Activated CD4-positive, alpha-beta memory T cell treated with anti-CD3 and anti-CD28 coated beads for 36 hours (primary cell): ENCODE results near the gene RERE. TPM values are rescaled to one million over a fixed set of nuclear protein-coding genes. Genes with fewer than 3 reads are reported as not detected.

Experiments
- CTCF ChIA-PET: fragments of 350-600 bp; sonication (Branson Sonifier 250); formaldehyde crosslinking; loops from one replicate; lab custom pipeline; 2021; ENCODE audit warnings: antibody characterized with exemption, inconsistent platforms; lab: Charles Lee
- POLR2A ChIA-PET: fragments of 350-600 bp; sonication (Branson Sonifier 250); formaldehyde crosslinking; loops from one replicate; lab custom pipeline; 2021; ENCODE audit warnings: antibody characterized with exemption; lab: Charles Lee
- DNase-seq: peaks from one replicate; pipeline ENCODE4 v3.0.0-alpha.2; 2020
- H3K27ac Mint-ChIP-seq: one replicate; pipeline ENCODE4 v1.8.0; 2021; ENCODE audit warnings: mixed read lengths
- H3K27me3 Mint-ChIP-seq: one replicate; pipeline ENCODE4 v1.8.0; 2021; ENCODE audit warnings: mixed read lengths
- H3K36me3 Mint-ChIP-seq: one replicate; pipeline ENCODE4 v1.8.0; 2021; ENCODE audit warnings: mixed read lengths
- H3K4me1 Mint-ChIP-seq: one replicate; pipeline ENCODE4 v1.8.0; 2021; ENCODE audit warnings: low read depth, mixed read lengths
- H3K4me3 Mint-ChIP-seq: one replicate; pipeline ENCODE4 v1.8.0; 2021; ENCODE audit warnings: mild to moderate bottlenecking, mixed read lengths
- H3K9me3 Mint-ChIP-seq: one replicate; pipeline ENCODE4 v1.8.0; 2021; ENCODE audit warnings: mixed read lengths
- intact Hi-C: fragments of 100-400 bp; cut with micrococcal nuclease; formaldehyde crosslinking; loops from one replicate; pipeline ENCODE4 v1.15.1; 2023
- total RNA-seq, 2 experiments: library from RNA; stranded (reverse); gene quantifications; one replicate each; pipeline ENCODE4 v1.2.3, GENCODE V29; 2021

RERE gene
- total RNA-seq, 2 experiments from 2014 or later = 45.0 to 50.5 TPM

GRCh38 chr1:8671306-8671917 lies 146.0 kb downstream of the RERE start:
- ChIA-PET CTCF (interaction anchor here (0.6 to 6.8 kb wide), 27 partner anchors 8 to 211 kb away, joined by 3 to 89 read pairs (median 6); no protein-coding TSS in a partner anchor), POLR2A (no interaction called here)
- Mint-ChIP-seq H3K9me3 (no peaks in the 10 kb centered on the region), H3K27ac (no peak overlapping the region), H3K36me3 (no peaks in the 10 kb centered on the region), H3K4me1 (peaks cover 43% of the 10 kb centered on the region), H3K27me3 (no peaks in the 10 kb centered on the region), H3K4me3 (no peak overlapping the region)
- DNase-seq = no peak
- intact Hi-C loops = loop anchor here (2.0 kb wide), 2 partner anchors 29 to 69 kb away; no protein-coding TSS in a partner anchor

DNA sequence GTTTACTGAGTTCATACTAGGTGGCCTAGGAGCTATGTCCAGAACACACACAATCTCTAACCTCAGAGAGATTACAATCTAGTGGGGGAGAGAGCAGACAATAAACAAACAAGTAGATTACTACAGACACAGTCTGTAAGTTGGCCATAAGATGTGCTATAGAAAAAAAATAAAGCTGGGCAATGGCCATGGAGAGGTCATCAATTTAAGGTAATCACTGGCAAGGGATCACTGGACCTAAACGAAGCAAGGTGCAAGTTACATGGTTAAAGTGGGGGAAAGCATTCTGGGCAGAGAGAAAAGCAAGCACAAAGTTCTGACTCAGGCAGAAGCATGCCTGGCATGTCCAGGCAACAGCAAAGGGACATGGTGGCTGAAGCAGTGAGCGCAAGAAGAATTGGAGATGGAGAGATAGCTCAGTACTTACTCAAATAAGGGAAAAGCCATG lies 147.0 kb downstream of the RERE start:
- CTCF ChIA-PET = interaction anchor here (0.7 to 6.8 kb wide), 18 partner anchors 9 to 179 kb away, joined by 3 to 89 read pairs (median 6); no protein-coding TSS in a partner anchor
- H3K4me3 Mint-ChIP-seq = no peak overlapping the region
- intact Hi-C loops = loop anchor here (1.0 to 2.0 kb wide), 3 partner anchors 30 to 109 kb away; no protein-coding TSS in a partner anchor
- peaks cover 38% of the 10 kb centered on the region for H3K4me1 Mint-ChIP-seq
- no peaks in the 10 kb centered on the region for H3K36me3 Mint-ChIP-seq
- POLR2A ChIA-PET = interaction anchor here (1.2 to 1.4 kb wide), 2 partner anchors 31 to 145 kb away, joined by 4 to 5 read pairs; no protein-coding TSS in a partner anchor
- no peaks in the 10 kb centered on the region for H3K9me3 Mint-ChIP-seq
- H3K27me3 Mint-ChIP-seq = no peaks in the 10 kb centered on the region
- H3K27ac Mint-ChIP-seq = peak overlapping the region; percentile 18
- no peak for DNase-seq

DNA sequence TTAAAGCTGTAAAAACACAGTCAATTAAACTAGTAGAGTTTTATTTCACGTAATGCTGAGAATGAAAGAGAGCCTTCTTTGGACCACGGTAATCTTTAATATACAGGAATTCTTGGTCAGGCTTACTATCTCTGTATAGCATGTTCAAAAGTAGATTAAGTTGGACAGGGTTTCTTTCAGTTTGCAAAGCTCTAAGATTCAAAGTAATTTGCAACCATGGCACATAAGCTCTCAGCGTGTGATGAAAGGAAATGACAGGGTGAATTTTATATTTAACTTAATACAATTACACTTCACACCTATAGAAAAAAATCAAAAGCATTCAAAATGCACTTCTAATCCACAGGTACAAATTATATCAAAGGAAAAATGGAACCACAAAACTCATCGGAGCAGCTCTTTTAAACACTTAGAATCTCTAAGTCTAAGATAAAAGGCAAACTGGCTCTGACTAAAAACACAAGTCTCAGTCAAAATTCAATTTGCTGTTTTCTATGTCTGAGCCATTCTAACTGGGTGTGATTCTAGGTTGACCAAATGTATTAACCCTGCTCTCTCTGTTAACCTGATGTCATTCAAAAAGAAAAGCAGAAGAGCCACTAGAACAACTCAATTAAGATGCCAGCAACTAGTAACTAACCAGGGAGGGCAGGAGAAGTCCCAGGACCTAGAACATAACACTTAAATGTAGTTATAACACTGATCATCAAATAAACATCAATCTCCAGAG lies 147.7 kb downstream of the RERE start:
- POLR2A ChIA-PET = interaction anchor here (0.8 to 1.4 kb wide), 4 partner anchors 20 to 144 kb away, joined by 3 to 5 read pairs (median 4); no protein-coding TSS in a partner anchor
- CTCF ChIA-PET = interaction anchor here (0.7 to 6.8 kb wide), 14 partner anchors 10 to 179 kb away, joined by 3 to 89 read pairs (median 4); no protein-coding TSS in a partner anchor
- DNase-seq = no peak
- no peaks in the 10 kb centered on the region for H3K27me3 Mint-ChIP-seq
- H3K4me3 Mint-ChIP-seq = peak overlapping the region; percentile 27
- H3K4me1 Mint-ChIP-seq = peaks cover 34% of the 10 kb centered on the region
- H3K36me3 Mint-ChIP-seq = no peaks in the 10 kb centered on the region
- peak overlapping the region; percentile 20 for H3K27ac Mint-ChIP-seq
- no peaks in the 10 kb centered on the region for H3K9me3 Mint-ChIP-seq
- intact Hi-C loops = loop anchor here (1.0 to 2.0 kb wide), 3 partner anchors 31 to 108 kb away; no protein-coding TSS in a partner anchor

GRCh38 chr1:8667869-8668594 lies 149.4 kb downstream of the RERE start:
- H3K27ac Mint-ChIP-seq = no peak overlapping the region
- no peak overlapping the region for H3K4me3 Mint-ChIP-seq
- no peaks in the 10 kb centered on the region for H3K36me3 Mint-ChIP-seq
- DNase-seq = no peak
- ChIA-PET POLR2A (no interaction called here), CTCF (interaction anchor here (1.2 kb wide), 1 partner anchor 107 kb away, joined by 4 read pairs; no protein-coding TSS in a partner anchor)
- H3K4me1 Mint-ChIP-seq = peaks cover 34% of the 10 kb centered on the region
- no peaks in the 10 kb centered on the region for H3K9me3 Mint-ChIP-seq
- H3K27me3 Mint-ChIP-seq = no peaks in the 10 kb centered on the region
- intact Hi-C loops = no loop called here

- no peaks in the 10 kb centered on the region for H3K36me3 Mint-ChIP-seq
- no peak overlapping the region for H3K4me3 Mint-ChIP-seq
- POLR2A ChIA-PET = interaction anchor here (0.9 to 1.6 kb wide), 3 partner anchors 15 to 151 kb away, joined by 3 read pairs; partner anchors contain the start of gene RERE
- DNase-seq = no peak
- peaks cover 31% of the 10 kb centered on the region for H3K4me1 Mint-ChIP-seq
- H3K9me3 Mint-ChIP-seq = no peaks in the 10 kb centered on the region
- CTCF ChIA-PET = interaction anchor here (1.9 kb wide), 1 partner anchor 105 kb away, joined by 9 read pairs; no protein-coding TSS in a partner anchor
- H3K27me3 Mint-ChIP-seq = no peaks in the 10 kb centered on the region
- no peak overlapping the region for H3K27ac Mint-ChIP-seq
- intact Hi-C loops = no loop called here
Measured at GRCh38 chr1:8666389-8667167, 150.9 kb downstream of the RERE start.

DNA sequence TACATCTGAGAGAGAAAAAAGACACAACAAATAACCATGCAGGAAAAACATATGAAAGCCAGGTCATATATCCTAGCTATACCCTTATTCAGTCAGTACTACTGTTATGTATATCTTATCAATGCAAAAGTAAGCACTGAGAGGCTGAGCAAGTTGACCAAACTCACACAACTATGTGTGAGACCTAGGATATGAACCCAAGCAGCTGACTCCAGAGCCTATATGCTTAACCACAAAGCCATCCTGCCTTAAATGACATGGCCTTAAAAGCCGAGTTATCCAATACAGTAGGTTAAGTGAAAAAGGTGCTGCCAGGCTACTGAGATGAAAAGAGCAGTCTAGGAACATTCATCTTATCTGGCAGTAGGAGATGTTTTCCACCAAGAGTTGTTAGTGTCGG lies 151.6 kb downstream of the RERE start:
- Mint-ChIP-seq H3K36me3 (no peaks in the 10 kb centered on the region), H3K4me3 (no peak overlapping the region), H3K9me3 (no peaks in the 10 kb centered on the region), H3K27me3 (no peaks in the 10 kb centered on the region), H3K4me1 (peaks cover 26% of the 10 kb centered on the region), H3K27ac (no peak overlapping the region)
- CTCF ChIA-PET = interaction anchor here (1.9 kb wide), 1 partner anchor 104 kb away, joined by 9 read pairs; no protein-coding TSS in a partner anchor
- POLR2A ChIA-PET = interaction anchor here (1.2 to 1.6 kb wide), 2 partner anchors 32 to 152 kb away, joined by 3 read pairs; partner anchors contain the start of gene RERE
- intact Hi-C loops = no loop called here
- DNase-seq = no peak

DNA sequence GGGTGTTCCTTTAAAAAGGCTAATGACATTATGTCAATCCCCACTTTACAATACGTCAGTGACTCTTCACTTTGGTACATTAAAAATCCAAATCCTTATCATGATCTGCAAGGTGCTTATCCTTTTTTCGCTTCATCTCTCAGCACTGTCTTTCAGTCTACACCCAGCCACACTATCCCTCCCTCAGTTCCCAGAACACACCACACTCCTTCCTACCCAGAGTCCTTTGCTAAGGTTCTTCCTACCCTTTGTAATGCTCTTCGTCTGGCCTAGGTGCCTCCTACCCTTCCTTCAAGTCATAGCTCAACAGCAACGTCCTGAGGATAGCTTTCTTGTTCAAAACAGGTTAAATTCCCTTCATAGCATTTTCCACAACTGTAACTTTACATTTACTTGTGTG lies 152.6 kb downstream of the RERE start:
- ChIA-PET CTCF (no interaction called here), POLR2A (no interaction called here)
- no peaks in the 10 kb centered on the region for H3K27me3 Mint-ChIP-seq
- no peak overlapping the region for H3K4me3 Mint-ChIP-seq
- peaks cover 16% of the 10 kb centered on the region for H3K4me1 Mint-ChIP-seq
- H3K36me3 Mint-ChIP-seq = no peaks in the 10 kb centered on the region
- DNase-seq = no peak
- intact Hi-C loops = loop anchor here (5.0 kb wide), 3 partner anchors 152 to 268 kb away; partner anchors contain the start of gene RERE
- H3K27ac Mint-ChIP-seq = no peak overlapping the region
- H3K9me3 Mint-ChIP-seq = no peaks in the 10 kb centered on the region

DNA sequence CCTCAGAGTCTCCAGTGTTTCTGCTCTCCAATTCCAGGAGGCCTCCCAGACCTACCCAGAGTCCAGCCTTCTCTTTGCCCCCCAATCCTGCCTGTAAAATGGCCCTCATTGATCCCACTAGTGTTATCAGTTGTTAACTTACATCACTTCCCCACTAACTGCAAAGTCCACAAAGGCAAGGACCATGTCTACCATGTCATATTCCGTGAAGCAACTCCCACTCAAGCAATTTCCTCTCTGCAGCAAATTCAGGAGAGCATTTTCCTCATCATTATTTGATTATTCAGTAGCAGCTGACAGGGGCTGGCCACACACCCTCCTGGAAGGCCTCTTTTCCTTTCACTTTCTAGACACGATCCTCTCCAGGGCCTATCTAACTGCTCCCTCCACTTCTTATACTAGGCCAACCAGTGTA lies 153.5 kb downstream of the RERE start:
- H3K27me3 Mint-ChIP-seq = no peaks in the 10 kb centered on the region
- no peak overlapping the region for H3K27ac Mint-ChIP-seq
- no peaks in the 10 kb centered on the region for H3K36me3 Mint-ChIP-seq
- no peak overlapping the region for H3K4me3 Mint-ChIP-seq
- CTCF ChIA-PET = interaction anchor here (1.1 kb wide), 1 partner anchor 62 kb away, joined by 3 read pairs; no protein-coding TSS in a partner anchor
- peak; percentile 18 for DNase-seq
- H3K4me1 Mint-ChIP-seq = peaks cover 9% of the 10 kb centered on the region
- intact Hi-C loops = loop anchor here (5.0 kb wide), 3 partner anchors 153 to 267 kb away; partner anchors contain the start of gene RERE
- no peaks in the 10 kb centered on the region for H3K9me3 Mint-ChIP-seq
- POLR2A ChIA-PET = no interaction called here

DNA sequence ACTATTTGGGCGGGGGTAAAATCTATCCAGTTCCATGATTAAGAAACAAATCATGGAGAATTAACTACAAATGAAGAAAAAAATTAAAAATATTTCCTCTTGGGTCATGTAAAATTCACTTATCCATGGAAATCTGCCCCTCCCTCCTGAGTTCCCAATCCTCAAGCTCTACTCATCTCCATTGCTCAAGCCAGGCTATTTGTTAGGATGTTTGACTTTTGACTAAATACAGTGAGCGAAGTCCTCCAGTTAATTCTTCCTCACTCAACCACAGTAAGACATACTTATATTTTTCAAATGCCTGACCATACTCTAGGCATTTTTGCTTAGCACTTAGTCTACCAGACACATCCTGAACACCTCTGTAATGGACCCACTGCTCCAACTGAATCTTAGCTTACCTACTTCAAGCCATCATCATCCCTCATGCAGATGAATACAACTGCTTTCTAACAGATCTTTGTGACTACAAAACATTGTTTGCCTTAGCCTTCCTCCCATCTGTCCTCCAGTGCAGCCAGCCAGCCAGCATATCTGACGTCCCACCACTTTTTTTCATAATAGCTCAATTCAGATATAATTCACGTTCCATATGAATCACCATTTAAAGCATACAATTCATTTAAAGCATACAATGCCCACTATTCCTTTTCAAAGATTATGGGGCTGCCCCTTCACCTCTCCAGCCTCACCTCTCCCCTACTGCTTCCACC lies 154.2 kb downstream of the RERE start:
- CTCF ChIA-PET = interaction anchor here (1.1 to 2.1 kb wide), 4 partner anchors 9 to 102 kb away, joined by 3 to 11 read pairs (median 4); no protein-coding TSS in a partner anchor
- H3K4me1 Mint-ChIP-seq = peaks cover 4% of the 10 kb centered on the region
- H3K4me3 Mint-ChIP-seq = no peak overlapping the region
- no peaks in the 10 kb centered on the region for H3K9me3 Mint-ChIP-seq
- no peaks in the 10 kb centered on the region for H3K27me3 Mint-ChIP-seq
- intact Hi-C loops = loop anchor here (5.0 kb wide), 3 partner anchors 154 to 266 kb away; partner anchors contain the start of gene RERE
- H3K27ac Mint-ChIP-seq = no peak overlapping the region
- DNase-seq = no peak
- POLR2A ChIA-PET = no interaction called here
- no peaks in the 10 kb centered on the region for H3K36me3 Mint-ChIP-seq

DNA sequence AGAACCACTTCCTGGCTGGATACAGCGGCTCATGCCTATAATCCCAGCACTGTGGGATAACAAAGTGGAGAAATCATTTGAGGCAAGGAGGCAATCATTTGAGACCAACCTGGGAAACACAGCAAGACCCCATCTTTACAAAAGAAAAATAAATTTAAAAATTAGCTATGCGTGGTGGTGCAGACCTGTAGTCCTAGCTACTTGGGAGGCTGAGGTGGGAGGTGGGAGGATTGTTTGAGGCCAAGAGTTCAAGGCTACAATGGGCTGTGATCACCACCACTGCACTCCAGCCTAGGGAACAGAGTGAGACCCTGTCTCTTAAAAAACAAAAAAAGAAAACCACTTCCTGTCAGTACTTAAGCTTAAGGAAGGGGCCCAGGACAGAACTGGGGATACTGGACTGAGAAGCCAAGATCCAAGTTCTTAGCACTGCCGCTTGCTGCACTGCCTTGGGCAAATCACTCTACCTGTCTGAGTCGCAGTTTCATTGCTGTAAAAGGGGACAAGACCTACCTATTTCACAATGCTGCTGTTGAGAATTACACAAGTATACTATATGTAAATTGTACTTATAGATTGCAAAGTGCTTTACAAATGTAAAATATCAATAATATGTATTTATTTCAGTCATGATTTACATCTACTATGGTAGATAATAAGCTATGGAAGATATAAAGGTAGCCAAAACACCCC lies 154.9 kb downstream of the RERE start:
- CTCF ChIA-PET = interaction anchor here (0.9 to 3.4 kb wide), 6 partner anchors 9 to 101 kb away, joined by 3 to 12 read pairs (median 4); no protein-coding TSS in a partner anchor
- intact Hi-C loops = loop anchor here (1.0 to 5.0 kb wide), 5 partner anchors 10 to 265 kb away; partner anchors contain the start of gene RERE
- POLR2A ChIA-PET = no interaction called here
- DNase-seq = no peak
- H3K9me3 Mint-ChIP-seq = no peaks in the 10 kb centered on the region
- H3K4me3 Mint-ChIP-seq = no peak overlapping the region
- peak overlapping the region; percentile 80 for H3K27ac Mint-ChIP-seq
- H3K36me3 Mint-ChIP-seq = no peaks in the 10 kb centered on the region
- H3K27me3 Mint-ChIP-seq = no peaks in the 10 kb centered on the region
- peaks cover 3% of the 10 kb centered on the region for H3K4me1 Mint-ChIP-seq
